C4-2B (cell line): Measurements from ENCODE around the gene R3HCC1L.

Source experiments
- CTCF ChIP-seq: fragments of 450-650 bp; conservative IDR thresholded peaks from 2 replicates; pipeline ENCODE4 v1.5.1; 2017; ENCODE audit warnings: mild to moderate bottlenecking
- ZFX ChIP-seq: fragments of 450-650 bp; IDR thresholded peaks from 2 replicates; pipeline ENCODE4 v1.6.1; 2017

- TF ChIP-seq CTCF: no peak
- no peak for TF ChIP-seq ZFX
Observed at GRCh38 chr10:98125940-98126631, 8.4 kb upstream of the R3HCC1L start.
